ENCODE measurements around the gene SLC25A43.

The SLC25A43 gene

GRCh38 chrX:119479845-119480244 lies 80.7 kb downstream of the SLC25A43 start:
- no peak for TF ChIP-seq CTCF (IDR thresholded peaks at IDR 0.05)

- TF ChIP-seq CTCF (IDR thresholded peaks at IDR 0.05) = no peak
Measured at GRCh38 chrX:119481323-119481801, 82.2 kb downstream of the SLC25A43 start.

GRCh38 chrX:119482041-119482440 lies 82.9 kb downstream of the SLC25A43 start:
- no peak for TF ChIP-seq CTCF (IDR thresholded peaks at IDR 0.05)

- no peak for TF ChIP-seq CTCF (IDR thresholded peaks at IDR 0.05)
Measured at GRCh38 chrX:119482481-119483480, 83.6 kb downstream of the SLC25A43 start.

- no peak for TF ChIP-seq CTCF (IDR thresholded peaks at IDR 0.05)
Measured at GRCh38 chrX:119486745-119487144, 87.6 kb downstream of the SLC25A43 start.

GRCh38 chrX:119488749-119489148 lies 89.6 kb downstream of the SLC25A43 start:
- peak; percentile 51 for TF ChIP-seq CTCF (IDR thresholded peaks at IDR 0.05)

- no peak for TF ChIP-seq CTCF (IDR thresholded peaks at IDR 0.05)
Measured at GRCh38 chrX:119489212-119490074, 90.3 kb downstream of the SLC25A43 start.

All from LNCAP (cell line).